DND-41 (cell line): ENCODE data around the gene CMSS1.

Experiments
- ATAC-seq: fragments of 200-7000 bp; cut with Tn5 transposase; 3 replicates; pipeline ENCODE4 v1.9.1; 2021; ENCODE audit warnings: low read depth; ENCODE audit not compliant: insufficient read depth
- DNase-seq: peaks from one replicate; pipeline ENCODE4 v3.0.0-alpha.2; 2020
- H2AFZ ChIP-seq: 2 replicates; pipeline ENCODE4 v1.6.0; 2012; ENCODE audit warnings: low read depth, low read length
- H3K27ac ChIP-seq: 2 replicates; pipeline ENCODE4 v1.5.1; 2012; ENCODE audit warnings: low read length, inconsistent platforms
- H3K27me3 ChIP-seq: fragments of 200-600 bp; sonication (generic); 2 replicates; pipeline ENCODE4 v1.6.0; 2012; ENCODE audit warnings: low read length, mild to moderate bottlenecking, inconsistent platforms; ENCODE audit not compliant: insufficient read depth, poor library complexity
- H3K36me3 ChIP-seq: 2 replicates; pipeline ENCODE4 v1.5.1; 2012; ENCODE audit warnings: low read length, inconsistent platforms; ENCODE audit not compliant: insufficient read depth
- H3K4me1 ChIP-seq: 2 replicates; pipeline ENCODE4 v1.5.1; 2012; ENCODE audit warnings: mild to moderate bottlenecking, low read length; ENCODE audit not compliant: insufficient read depth
- H3K4me2 ChIP-seq: 2 replicates; pipeline ENCODE4 v1.6.0; 2012; ENCODE audit warnings: mild to moderate bottlenecking, moderate library complexity, low read length, inconsistent platforms; ENCODE audit not compliant: insufficient read depth
- H3K4me3 ChIP-seq, 2 experiments: fragments of 200-600 bp in 1 of 2; shearing (Covaris generic) in 1 of 2; 2 replicates each; pipeline ENCODE4 v1.5.1; 2012 to 2016; ENCODE audit warnings: inconsistent platforms in 2 of 2, low read length in 2 of 2, mild to moderate bottlenecking in 2 of 2, low read depth in 1 of 2, moderate library complexity in 1 of 2
- H3K79me2 ChIP-seq: 2 replicates; pipeline ENCODE4 v1.6.0; 2012; ENCODE audit warnings: low read length, inconsistent platforms; ENCODE audit not compliant: insufficient read depth
- H3K9ac ChIP-seq: 2 replicates; pipeline ENCODE4 v1.6.0; 2012; ENCODE audit warnings: low read depth, mild to moderate bottlenecking, inconsistent platforms, low read length, moderate library complexity
- H3K9me3 ChIP-seq: 2 replicates; pipeline ENCODE4 v1.5.1; 2012; ENCODE audit warnings: low read length, moderate library complexity, mild to moderate bottlenecking, inconsistent platforms; ENCODE audit not compliant: insufficient read depth, severe bottlenecking
- H4K20me1 ChIP-seq: 2 replicates; pipeline ENCODE4 v1.6.0; 2012; ENCODE audit warnings: low read length; ENCODE audit not compliant: insufficient read depth
- EZH2 ChIP-seq: IDR thresholded peaks from 3 replicates; pipeline ENCODE4 v1.6.1; 2012; ENCODE audit warnings: borderline replicate concordance, low read depth, mild to moderate bottlenecking, moderate library complexity, low read length, inconsistent platforms; ENCODE audit not compliant: severe bottlenecking
- TF ChIP-seq, protein P1 (sequence below): IDR thresholded peaks from 2 replicates; pipeline ENCODE4 v1.5.1; 2012; ENCODE audit warnings: borderline replicate concordance, low read length, moderate library complexity, mild to moderate bottlenecking; ENCODE audit not compliant: poor library complexity, severe bottlenecking; ENCODE audit errors: extremely low read depth

Gene CMSS1

DNA sequence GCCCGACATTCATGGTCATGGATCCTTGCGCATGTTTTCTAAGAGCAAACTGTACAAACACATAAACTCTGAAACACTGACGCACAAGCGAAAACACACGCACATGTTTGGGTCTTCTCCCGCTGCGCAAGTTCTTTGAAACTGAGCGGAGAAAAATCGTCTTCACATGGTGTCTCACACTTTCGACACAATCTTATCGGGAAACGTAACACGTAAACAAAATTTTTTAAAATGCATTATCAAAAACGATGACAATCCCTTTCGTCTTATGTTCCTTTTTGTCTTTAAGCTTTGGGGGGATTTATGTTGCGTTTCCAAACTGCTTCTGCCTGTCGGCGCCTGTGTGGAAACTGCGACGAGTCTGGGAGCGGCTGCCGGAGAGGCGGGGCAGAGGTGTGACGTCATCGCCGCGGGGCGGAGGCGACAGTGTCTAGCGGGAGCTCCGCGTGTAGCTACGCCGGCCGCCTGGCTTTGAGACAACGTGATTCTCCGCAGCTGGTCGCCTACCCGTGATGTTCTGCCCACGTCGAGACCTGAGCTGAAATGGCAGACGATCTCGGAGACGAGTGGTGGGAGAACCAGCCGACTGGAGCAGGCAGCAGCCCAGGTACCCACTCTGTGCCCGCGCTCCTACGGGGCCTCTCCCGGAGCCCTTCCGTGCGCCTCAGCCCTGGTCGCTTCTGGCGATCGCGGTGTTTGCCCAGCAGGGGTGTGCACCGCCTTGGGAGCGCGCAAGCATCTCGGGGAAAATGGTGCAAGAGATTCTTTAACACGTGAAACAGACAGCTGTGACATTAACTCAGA is at the start of gene CMSS1:
TSS of gene CMSS1 (plus strand) at position 426 of the 804 bp plus-strand sequence.
- DNase-seq (peak; percentile 86), ATAC-seq (peak; percentile 93)
- H3K79me2 ChIP-seq, result peaks cover 22% of the 10 kb centered on the region
- peak within 1 kb of the TSS; percentile 75 for H3K27ac ChIP-seq
- no peaks in the 10 kb centered on the region for H4K20me1 ChIP-seq
- peak within 1 kb of the TSS; percentile 66 for H2AFZ ChIP-seq
- H3K27me3 ChIP-seq, result no peaks in the 10 kb centered on the region
- H3K9me3 ChIP-seq, result no peaks in the 10 kb centered on the region
- peak within 1 kb of the TSS; percentile 68 to 69 for H3K4me3 ChIP-seq
- H3K36me3 ChIP-seq, result no peaks in the 10 kb centered on the region
- H3K9ac ChIP-seq, result peak within 1 kb of the TSS; percentile 59
- TF ChIP-seq, protein P1, sequence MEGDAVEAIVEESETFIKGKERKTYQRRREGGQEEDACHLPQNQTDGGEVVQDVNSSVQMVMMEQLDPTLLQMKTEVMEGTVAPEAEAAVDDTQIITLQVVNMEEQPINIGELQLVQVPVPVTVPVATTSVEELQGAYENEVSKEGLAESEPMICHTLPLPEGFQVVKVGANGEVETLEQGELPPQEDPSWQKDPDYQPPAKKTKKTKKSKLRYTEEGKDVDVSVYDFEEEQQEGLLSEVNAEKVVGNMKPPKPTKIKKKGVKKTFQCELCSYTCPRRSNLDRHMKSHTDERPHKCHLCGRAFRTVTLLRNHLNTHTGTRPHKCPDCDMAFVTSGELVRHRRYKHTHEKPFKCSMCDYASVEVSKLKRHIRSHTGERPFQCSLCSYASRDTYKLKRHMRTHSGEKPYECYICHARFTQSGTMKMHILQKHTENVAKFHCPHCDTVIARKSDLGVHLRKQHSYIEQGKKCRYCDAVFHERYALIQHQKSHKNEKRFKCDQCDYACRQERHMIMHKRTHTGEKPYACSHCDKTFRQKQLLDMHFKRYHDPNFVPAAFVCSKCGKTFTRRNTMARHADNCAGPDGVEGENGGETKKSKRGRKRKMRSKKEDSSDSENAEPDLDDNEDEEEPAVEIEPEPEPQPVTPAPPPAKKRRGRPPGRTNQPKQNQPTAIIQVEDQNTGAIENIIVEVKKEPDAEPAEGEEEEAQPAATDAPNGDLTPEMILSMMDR, result no peak
- no peak for TF ChIP-seq EZH2
- peaks cover 23% of the 10 kb centered on the region for H3K4me1 ChIP-seq
- H3K4me2 ChIP-seq, result peak within 1 kb of the TSS; percentile 77

DNA sequence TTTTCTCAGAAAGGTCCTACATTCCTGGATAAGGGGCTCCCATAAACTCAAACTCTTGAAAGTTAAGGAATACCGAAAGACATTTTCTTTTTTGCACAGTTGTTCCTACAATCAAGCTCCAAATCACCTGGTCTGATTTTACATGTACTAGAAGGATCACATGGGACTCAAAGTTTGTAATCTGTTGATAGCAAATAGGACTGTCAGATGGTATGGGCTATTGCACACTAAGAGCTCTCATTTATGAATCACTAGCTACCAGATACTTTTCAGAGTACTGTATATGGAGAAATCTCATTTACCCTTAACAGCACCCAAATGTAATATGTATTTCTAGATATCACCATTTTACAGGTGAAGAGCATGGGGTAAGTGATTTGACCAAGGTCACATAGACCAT is 49.5 kb upstream of the CMSS1 start:
- Histone ChIP-seq H3K4me3 (no peak overlapping the region), H4K20me1 (no peaks in the 10 kb centered on the region), H3K27ac (no peak overlapping the region), H3K4me2 (no peak overlapping the region), H3K36me3 (no peaks in the 10 kb centered on the region), H3K79me2 (no peaks in the 10 kb centered on the region), H3K27me3 (no peaks in the 10 kb centered on the region), H2AFZ (no peak overlapping the region), H3K9ac (no peak overlapping the region), H3K9me3 (no peaks in the 10 kb centered on the region), H3K4me1 (no peaks in the 10 kb centered on the region)
- ATAC-seq (no peak), DNase-seq (no peak)
- no peak for TF ChIP-seq EZH2
- TF ChIP-seq, protein P1, result no peak

DNA sequence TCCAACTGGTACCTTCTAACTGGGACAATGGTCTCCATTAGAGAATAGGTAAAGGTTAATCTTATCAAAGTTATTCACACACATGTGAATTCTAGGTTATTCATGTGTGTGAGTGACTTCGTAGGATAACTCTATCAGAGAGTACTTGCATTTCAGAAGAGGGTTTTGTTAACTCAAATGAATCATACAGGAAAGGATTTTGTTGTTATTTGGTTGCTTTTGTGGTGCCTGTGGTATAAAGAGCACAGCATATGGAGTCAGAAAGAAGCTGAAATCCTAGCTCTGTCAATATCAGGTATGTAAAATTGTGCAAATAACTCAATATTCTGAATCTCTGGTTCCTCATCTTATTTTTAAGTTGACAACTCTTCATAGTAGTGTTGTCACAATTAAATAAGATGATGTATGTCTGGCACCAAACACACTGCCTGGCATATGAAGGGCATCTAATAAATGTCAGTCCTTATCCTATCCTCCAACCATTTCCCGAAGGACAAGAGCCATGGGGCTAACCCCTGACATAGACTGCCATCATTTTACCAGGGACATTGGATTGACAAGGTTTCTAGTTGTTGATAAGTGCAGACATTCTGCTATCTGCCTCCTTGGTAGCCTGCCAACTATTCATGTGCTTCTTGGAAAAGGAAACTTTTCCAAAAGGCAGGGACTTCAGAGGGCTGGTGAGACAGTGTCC is 48.7 kb upstream of the CMSS1 start:
- no peak overlapping the region for H3K27ac ChIP-seq
- ATAC-seq, result no peak
- TF ChIP-seq EZH2, result no peak
- TF ChIP-seq, protein P1, result no peak
- H2AFZ ChIP-seq, result no peak overlapping the region
- DNase-seq, result no peak
- H3K4me3 ChIP-seq, result no peak overlapping the region
- H3K79me2 ChIP-seq, result no peaks in the 10 kb centered on the region
- no peaks in the 10 kb centered on the region for H3K36me3 ChIP-seq
- no peak overlapping the region for H3K4me2 ChIP-seq
- no peaks in the 10 kb centered on the region for H3K4me1 ChIP-seq
- H3K9me3 ChIP-seq, result no peaks in the 10 kb centered on the region
- no peaks in the 10 kb centered on the region for H4K20me1 ChIP-seq
- no peaks in the 10 kb centered on the region for H3K27me3 ChIP-seq
- no peak overlapping the region for H3K9ac ChIP-seq
